ENCODE results near the gene FAM171A2. TPM values are rescaled to one million over a fixed set of nuclear protein-coding genes. Genes with fewer than 3 reads are reported as not detected.

FAM171A2 gene
- total RNA-seq, 1 experiment from 2014 or later, result 0.30 TPM

GRCh38 chr17:44383861-44384260, 20.2 kb upstream of the FAM171A2 start:
- H3K27me3 Mint-ChIP-seq (ENCODE audit: insufficient read depth, unreplicated experiment), result peaks cover 15% of the 10 kb centered on the region
- TF ChIP-seq CTCF (IDR thresholded peaks at IDR 0.05; ENCODE audit: unreplicated experiment), result no peak
- no peak overlapping the region for H3K27ac Mint-ChIP-seq (ENCODE audit: low read depth, unreplicated experiment)
- DNase-seq (ENCODE audit: unreplicated experiment), result no peak
- no peaks in the 10 kb centered on the region for H3K9me3 Mint-ChIP-seq (ENCODE audit: unreplicated experiment)
- ChIA-PET CTCF (interaction anchor here (1.5 kb wide), 1 partner anchor 33 kb away, joined by 3 read pairs; no protein-coding TSS in a partner anchor), POLR2A (no interaction called here)
- no peak overlapping the region for H3K4me3 Mint-ChIP-seq (ENCODE audit: unreplicated experiment)
- BruUV-seq (replicated peaks), result no TSS peak
- H3K36me3 Mint-ChIP-seq (ENCODE audit: insufficient read depth, unreplicated experiment), result no peaks in the 10 kb centered on the region
- intact Hi-C loops (cut with micrococcal nuclease), result no loop called here
- no peaks in the 10 kb centered on the region for H3K4me1 Mint-ChIP-seq (ENCODE audit: insufficient read depth, unreplicated experiment)

- TF ChIP-seq CTCF (IDR thresholded peaks at IDR 0.05; ENCODE audit: unreplicated experiment), result no peak
- no peaks in the 10 kb centered on the region for H3K4me1 Mint-ChIP-seq (ENCODE audit: insufficient read depth, unreplicated experiment)
- H3K27ac Mint-ChIP-seq (ENCODE audit: low read depth, unreplicated experiment), result no peak overlapping the region
- intact Hi-C loops (cut with micrococcal nuclease), result no loop called here
- H3K9me3 Mint-ChIP-seq (ENCODE audit: unreplicated experiment), result no peaks in the 10 kb centered on the region
- H3K36me3 Mint-ChIP-seq (ENCODE audit: insufficient read depth, unreplicated experiment), result no peaks in the 10 kb centered on the region
- no peak overlapping the region for H3K4me3 Mint-ChIP-seq (ENCODE audit: unreplicated experiment)
- ChIA-PET CTCF (no interaction called here), POLR2A (no interaction called here)
- no TSS peak for BruUV-seq (replicated peaks)
- no peak for DNase-seq (ENCODE audit: unreplicated experiment)
- H3K27me3 Mint-ChIP-seq (ENCODE audit: insufficient read depth, unreplicated experiment), result peaks cover 15% of the 10 kb centered on the region
Observed at GRCh38 chr17:44383363-44383762, 19.7 kb upstream of the FAM171A2 start.

- ChIA-PET CTCF (no interaction called here), POLR2A (no interaction called here)
- no peak for DNase-seq (ENCODE audit: unreplicated experiment)
- peaks cover 15% of the 10 kb centered on the region for H3K27me3 Mint-ChIP-seq (ENCODE audit: insufficient read depth, unreplicated experiment)
- intact Hi-C loops (cut with micrococcal nuclease), result no loop called here
- BruUV-seq (replicated peaks), result no TSS peak
- H3K4me1 Mint-ChIP-seq (ENCODE audit: insufficient read depth, unreplicated experiment), result no peaks in the 10 kb centered on the region
- no peaks in the 10 kb centered on the region for H3K36me3 Mint-ChIP-seq (ENCODE audit: insufficient read depth, unreplicated experiment)
- H3K9me3 Mint-ChIP-seq (ENCODE audit: unreplicated experiment), result no peaks in the 10 kb centered on the region
- H3K4me3 Mint-ChIP-seq (ENCODE audit: unreplicated experiment), result no peak overlapping the region
- no peak overlapping the region for H3K27ac Mint-ChIP-seq (ENCODE audit: low read depth, unreplicated experiment)
- no peak for TF ChIP-seq CTCF (IDR thresholded peaks at IDR 0.05; ENCODE audit: unreplicated experiment)
Observed at GRCh38 chr17:44382917-44383316, 19.3 kb upstream of the FAM171A2 start.

GRCh38 chr17:44381810-44382305, 18.2 kb upstream of the FAM171A2 start:
- POLR2A ChIA-PET, result no interaction called here
- no peak for TF ChIP-seq CTCF (IDR thresholded peaks at IDR 0.05; ENCODE audit: unreplicated experiment)
- Mint-ChIP-seq H3K9me3 (ENCODE audit: unreplicated experiment) (no peaks in the 10 kb centered on the region), H3K36me3 (ENCODE audit: insufficient read depth, unreplicated experiment) (no peaks in the 10 kb centered on the region), H3K27me3 (ENCODE audit: insufficient read depth, unreplicated experiment) (peaks cover 15% of the 10 kb centered on the region), H3K4me3 (ENCODE audit: unreplicated experiment) (no peak overlapping the region), H3K4me1 (ENCODE audit: insufficient read depth, unreplicated experiment) (no peaks in the 10 kb centered on the region), H3K27ac (ENCODE audit: low read depth, unreplicated experiment) (no peak overlapping the region)
- no TSS peak for BruUV-seq (replicated peaks)
- no peak for DNase-seq (ENCODE audit: unreplicated experiment)
- CTCF ChIA-PET, result no interaction called here
- intact Hi-C loops (cut with micrococcal nuclease), result no loop called here

Measured in MCF 10A (cell line).